Upper lobe of right lung (tissue), 1 donor: Measurements from ENCODE around the gene SF1. TPM values are rescaled to one million over a fixed set of nuclear protein-coding genes. Genes with fewer than 3 reads are reported as not detected.

ENCODE experiments used
- ATAC-seq: fragments of 200-7000 bp; cut with Tn5 transposase; one replicate; pipeline ENCODE4 v1.9.1; 2020; ENCODE audit warnings: mild to moderate bottlenecking, moderate library complexity
- DNase-seq: peaks from one replicate; pipeline ENCODE4 v3.0.0-alpha.2; 2020
- H3K27ac ChIP-seq: fragments of 200-600 bp; one replicate; pipeline ENCODE4 v1.8.0; 2022
- H3K27me3 ChIP-seq: fragments of 200-600 bp; one replicate; pipeline ENCODE4 v1.8.0; 2022; ENCODE audit warnings: mild to moderate bottlenecking
- H3K36me3 ChIP-seq: fragments of 200-600 bp; one replicate; pipeline ENCODE4 v1.8.0; 2022
- H3K4me1 ChIP-seq: fragments of 200-600 bp; one replicate; pipeline ENCODE4 v1.8.0; 2022
- H3K4me3 ChIP-seq: fragments of 200-600 bp; one replicate; pipeline ENCODE4 v1.8.0; 2022; ENCODE audit warnings: mild to moderate bottlenecking
- H3K9me3 ChIP-seq: fragments of 200-600 bp; one replicate; pipeline ENCODE4 v1.8.0; 2022
- intact Hi-C: fragments of 100-400 bp; cut with DNase I; formaldehyde crosslinking; loops from one replicate; pipeline ENCODE4 v1.11.0; 2022
- total RNA-seq: library from RNA; stranded (reverse); fragmentation: NEBNext Ultra II Directional; extraction: Animal tissue kit (Norgen Biotek cat#: 25700); gene quantifications from one replicate; pipeline ENCODE4 v1.2.1, GENCODE V29; 2021
- TF ChIP-seq, protein P1 (sequence below): fragments of 200-600 bp; IDR thresholded peaks from one replicate; pipeline ENCODE4 v1.8.0; 2022; ENCODE audit warnings: antibody characterized with exemption
- donor health status: DM: no; HTN: yes; CAD: no; lungs with severe emphysema.

The SF1 gene
- total RNA-seq, 1 donor from 2014 or later = 294 TPM

DNA sequence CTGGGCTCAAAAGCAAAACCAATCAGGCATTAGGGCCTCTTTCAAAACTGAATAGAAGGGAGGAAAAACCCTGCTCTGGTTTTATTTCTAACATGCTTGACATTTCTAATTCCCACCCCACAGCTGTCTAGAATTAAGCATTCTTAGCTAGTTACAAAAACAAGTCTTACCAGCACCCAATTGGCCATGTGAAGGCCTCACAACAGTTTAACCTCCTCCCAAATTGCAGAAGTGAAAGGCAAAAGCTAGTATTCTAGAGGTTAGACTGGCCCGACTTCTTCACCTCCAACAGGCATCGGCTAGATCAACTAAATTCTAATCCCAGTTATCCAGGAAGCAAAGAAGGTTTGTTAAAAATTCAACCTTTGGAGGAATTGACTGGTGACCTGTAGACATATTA is 6.5 kb downstream of the SF1 start:
- ATAC-seq (peak; percentile 24), DNase-seq (no peak)
- H3K4me1 ChIP-seq = peaks cover 42% of the 10 kb centered on the region

DNA sequence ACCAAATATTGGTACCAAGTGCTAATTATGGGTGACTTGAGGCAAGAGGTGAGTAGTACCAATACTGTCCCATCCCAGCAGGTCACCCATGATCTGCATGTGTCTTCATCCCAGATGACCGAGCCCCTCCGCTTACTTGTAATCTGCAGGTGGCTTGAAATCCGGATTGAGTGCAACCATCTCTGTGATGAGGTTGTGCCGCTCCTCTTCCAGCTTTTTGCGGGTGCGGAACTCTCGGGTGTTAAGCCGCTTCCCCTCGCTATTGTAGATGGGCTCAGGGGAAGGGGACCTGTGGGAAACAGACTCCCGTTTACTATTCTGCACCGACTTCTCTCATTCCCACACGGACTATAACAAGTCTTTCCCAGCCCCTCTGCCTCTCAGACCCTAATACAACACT is 8.2 kb downstream of the SF1 start:
- Histone ChIP-seq H3K4me3 (no peak overlapping the region), H3K9me3 (no peaks in the 10 kb centered on the region), H3K27ac (no peak overlapping the region), H3K27me3 (no peaks in the 10 kb centered on the region), H3K4me1 (peaks cover 25% of the 10 kb centered on the region), H3K36me3 (peaks cover 100% of the 10 kb centered on the region)
- intact Hi-C loops = no loop called here
- TF ChIP-seq, protein P1, sequence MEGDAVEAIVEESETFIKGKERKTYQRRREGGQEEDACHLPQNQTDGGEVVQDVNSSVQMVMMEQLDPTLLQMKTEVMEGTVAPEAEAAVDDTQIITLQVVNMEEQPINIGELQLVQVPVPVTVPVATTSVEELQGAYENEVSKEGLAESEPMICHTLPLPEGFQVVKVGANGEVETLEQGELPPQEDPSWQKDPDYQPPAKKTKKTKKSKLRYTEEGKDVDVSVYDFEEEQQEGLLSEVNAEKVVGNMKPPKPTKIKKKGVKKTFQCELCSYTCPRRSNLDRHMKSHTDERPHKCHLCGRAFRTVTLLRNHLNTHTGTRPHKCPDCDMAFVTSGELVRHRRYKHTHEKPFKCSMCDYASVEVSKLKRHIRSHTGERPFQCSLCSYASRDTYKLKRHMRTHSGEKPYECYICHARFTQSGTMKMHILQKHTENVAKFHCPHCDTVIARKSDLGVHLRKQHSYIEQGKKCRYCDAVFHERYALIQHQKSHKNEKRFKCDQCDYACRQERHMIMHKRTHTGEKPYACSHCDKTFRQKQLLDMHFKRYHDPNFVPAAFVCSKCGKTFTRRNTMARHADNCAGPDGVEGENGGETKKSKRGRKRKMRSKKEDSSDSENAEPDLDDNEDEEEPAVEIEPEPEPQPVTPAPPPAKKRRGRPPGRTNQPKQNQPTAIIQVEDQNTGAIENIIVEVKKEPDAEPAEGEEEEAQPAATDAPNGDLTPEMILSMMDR = no peak
- no peak for ATAC-seq
- DNase-seq = no peak

More for the DNA sequence above, 6.5 kb downstream of the SF1 start:
- Histone ChIP-seq H3K27ac (peak overlapping the region; percentile 24), H3K9me3 (no peaks in the 10 kb centered on the region), H3K27me3 (no peaks in the 10 kb centered on the region), H3K36me3 (peaks cover 100% of the 10 kb centered on the region), H3K4me3 (no peak overlapping the region)
- TF ChIP-seq, protein P1 = no peak
- intact Hi-C loops = no loop called here

DNA sequence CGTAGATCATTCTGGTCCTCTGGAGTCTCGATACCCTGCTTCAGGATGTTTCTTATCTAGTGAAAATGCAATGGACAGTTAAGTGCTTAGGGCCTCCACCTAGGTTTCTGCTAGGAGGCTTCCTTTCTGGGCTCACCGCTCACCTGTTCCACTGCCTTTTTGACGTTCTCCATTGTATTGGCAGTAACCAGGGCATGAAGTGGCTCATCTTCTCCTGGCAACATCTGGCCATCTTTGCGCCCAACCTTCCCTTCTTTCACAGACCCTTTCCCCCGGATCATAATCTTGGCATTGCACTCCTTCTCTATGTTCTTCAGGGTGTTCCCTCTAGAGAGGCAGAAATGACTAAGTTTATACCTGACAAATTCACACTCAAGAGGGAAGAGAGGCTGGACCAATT is 9.1 kb downstream of the SF1 start:
- peaks cover 100% of the 10 kb centered on the region for H3K36me3 ChIP-seq

DNA sequence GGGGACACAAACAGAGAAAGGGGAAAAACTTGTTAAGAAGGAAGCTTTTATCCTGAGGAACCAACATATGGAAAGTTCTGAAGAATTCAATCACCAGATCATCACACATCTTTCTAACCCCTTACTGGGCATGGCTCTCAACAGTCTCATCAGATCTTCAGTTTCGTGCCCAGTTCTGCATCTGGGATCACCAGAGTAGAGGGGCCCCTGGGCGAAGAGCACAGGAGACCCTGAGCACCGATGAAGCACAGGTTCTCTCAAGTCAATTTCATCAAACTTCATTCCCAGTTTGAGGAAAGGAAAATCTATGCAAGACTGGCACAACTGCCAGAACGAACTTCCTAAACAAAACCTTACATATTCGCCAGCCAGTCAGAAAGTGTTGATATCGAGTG is 10.0 kb downstream of the SF1 start:
- Histone ChIP-seq H3K4me3 (no peak overlapping the region), H3K27me3 (no peaks in the 10 kb centered on the region), H3K36me3 (peaks cover 100% of the 10 kb centered on the region), H3K9me3 (no peaks in the 10 kb centered on the region), H3K4me1 (peaks cover 17% of the 10 kb centered on the region), H3K27ac (no peak overlapping the region)
- DNase-seq (no peak), ATAC-seq (no peak)
- intact Hi-C loops = no loop called here
- TF ChIP-seq, protein P1 = no peak

More for the DNA sequence above, 9.1 kb downstream of the SF1 start:
- TF ChIP-seq, protein P1 = no peak
- H3K4me1 ChIP-seq = peaks cover 20% of the 10 kb centered on the region
- H3K27ac ChIP-seq = no peak overlapping the region
- no peak for DNase-seq
- no peaks in the 10 kb centered on the region for H3K9me3 ChIP-seq
- ATAC-seq = no peak
- intact Hi-C loops = no loop called here
- no peaks in the 10 kb centered on the region for H3K27me3 ChIP-seq
- no peak overlapping the region for H3K4me3 ChIP-seq

DNA sequence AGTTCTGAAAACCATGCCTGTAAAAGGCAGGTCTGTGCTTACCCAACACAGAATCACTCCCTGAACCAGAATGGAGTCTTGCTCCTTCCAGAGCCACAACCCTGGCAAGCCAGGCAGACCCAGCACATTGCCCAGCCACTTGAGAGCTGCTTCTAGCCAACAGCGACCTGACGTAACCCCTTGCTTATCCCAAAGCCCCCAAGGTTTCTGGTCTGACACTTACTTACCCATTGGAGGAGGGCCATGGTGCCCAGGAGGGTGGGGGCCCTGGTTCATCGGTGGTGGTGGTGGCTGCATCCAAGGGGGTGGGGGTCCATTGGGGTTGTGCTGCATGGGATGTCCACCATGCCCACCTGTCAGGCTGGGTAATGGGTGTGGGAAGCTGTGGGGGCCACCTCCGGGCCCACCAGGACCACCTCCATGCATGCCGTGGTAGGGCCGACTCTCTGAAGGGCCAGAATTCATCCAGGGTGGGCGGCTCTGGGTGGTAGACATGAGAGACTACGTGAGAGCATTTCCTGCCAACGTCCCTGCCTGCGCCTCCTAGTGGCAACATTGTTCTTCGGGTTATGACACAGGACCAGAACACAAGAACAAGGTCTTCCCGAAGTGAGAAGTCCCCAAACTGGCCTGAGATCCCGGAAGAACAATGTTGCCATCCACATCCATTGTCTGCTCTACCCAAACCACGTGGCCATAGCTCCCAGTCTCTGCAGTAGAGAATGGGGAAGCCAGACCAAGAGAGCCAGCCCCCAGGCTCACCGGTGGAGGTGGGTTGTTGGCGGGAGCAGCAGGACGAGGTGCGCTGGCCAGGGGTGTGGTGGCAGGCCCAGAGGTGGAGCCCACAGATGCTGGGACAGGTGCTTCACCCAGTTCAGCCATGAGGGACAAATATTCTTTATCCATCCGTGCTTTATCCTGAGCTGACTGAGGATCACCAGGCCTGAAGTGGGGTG is 10.7 kb downstream of the SF1 start:
- Histone ChIP-seq H3K4me1 (peaks cover 18% of the 10 kb centered on the region), H3K27ac (no peak overlapping the region), H3K27me3 (no peaks in the 10 kb centered on the region), H3K9me3 (no peaks in the 10 kb centered on the region), H3K4me3 (no peak overlapping the region), H3K36me3 (peaks cover 100% of the 10 kb centered on the region)
- intact Hi-C loops = no loop called here
- TF ChIP-seq, protein P1 = peak; percentile 70
- DNase-seq = peak; percentile 72
- peak; percentile 66 for ATAC-seq
